Fibroblast of lung (primary cell): ENCODE measurements around the gene AGBL4. TPM values are rescaled to one million over a fixed set of nuclear protein-coding genes. Genes with fewer than 3 reads are reported as not detected.

ENCODE experiments used
- DNase-seq, 2 donors: peaks; one replicate each; pipeline versions ENCODE4 v3.0.0 to v3.0.0-alpha.2; 2010; ENCODE audit warnings: low read depth in 2 of 2
- H2AFZ ChIP-seq: 2 replicates; pipeline ENCODE4 v1.5.1; 2012; ENCODE audit warnings: low read length, control low read depth, inconsistent platforms
- H3K27ac ChIP-seq: 2 replicates; pipeline ENCODE4 v1.5.1; 2011; ENCODE audit warnings: low read length, control low read depth; ENCODE audit not compliant: insufficient read depth
- H3K27me3 ChIP-seq: 2 replicates; pipeline ENCODE4 v1.5.1; 2011; ENCODE audit warnings: mild to moderate bottlenecking, low read length; ENCODE audit not compliant: control insufficient read depth, insufficient read depth
- H3K36me3 ChIP-seq: 2 replicates; pipeline ENCODE4 v1.5.1; 2011; ENCODE audit warnings: low read length; ENCODE audit not compliant: control insufficient read depth, insufficient read depth
- H3K4me1 ChIP-seq: 2 replicates; pipeline ENCODE4 v1.5.1; 2011; ENCODE audit warnings: low read length; ENCODE audit not compliant: control insufficient read depth, insufficient read depth; ENCODE audit errors: extremely low read depth
- H3K4me2 ChIP-seq: 2 replicates; pipeline ENCODE4 v1.5.1; 2011; ENCODE audit warnings: low read length, control low read depth; ENCODE audit not compliant: insufficient read depth; ENCODE audit errors: extremely low read depth
- H3K4me3 ChIP-seq, 4 experiments: fragments of 200-600 bp in 1 of 4; sonication (generic) in 1 of 4; replicated peaks in 1 of 4; 2 replicates each; pipeline ENCODE4 v1.5.1; 2011 to 2016; ENCODE audit warnings: low read length in 4 of 4, low read depth in 3 of 4, mild to moderate bottlenecking in 3 of 4, control low read depth in 2 of 4, inconsistent platforms in 1 of 4, mixed read lengths in 1 of 4; ENCODE audit not compliant: insufficient read depth in 1 of 4; ENCODE audit errors: control extremely low read depth in 1 of 4
- H3K79me2 ChIP-seq: 2 replicates; pipeline ENCODE4 v1.5.1; 2012; ENCODE audit warnings: mild to moderate bottlenecking, low read length, inconsistent platforms; ENCODE audit not compliant: control insufficient read depth, insufficient read depth
- H3K9ac ChIP-seq: 2 replicates; pipeline ENCODE4 v1.5.1; 2011; ENCODE audit warnings: mild to moderate bottlenecking, low read length, control low read depth; ENCODE audit not compliant: insufficient read depth
- H3K9me3 ChIP-seq: 2 replicates; pipeline ENCODE4 v1.5.1; 2012; ENCODE audit warnings: low read depth, low read length; ENCODE audit not compliant: control insufficient read depth, insufficient read depth
- H4K20me1 ChIP-seq: 2 replicates; pipeline ENCODE4 v1.5.1; 2011; ENCODE audit warnings: low read length; ENCODE audit not compliant: control insufficient read depth, insufficient read depth; ENCODE audit errors: extremely low read depth
- CTCF ChIP-seq, 2 donors: IDR thresholded peaks in 1 of 2; conservative IDR thresholded peaks in 1 of 2; 1 replicate in 1 of 2; 2 replicates in 1 of 2; pipeline ENCODE4 v1.5.1; 2011 to 2012; ENCODE audit warnings: low read length in 2 of 2, control low read depth in 1 of 2, inconsistent platforms in 1 of 2, low read depth in 1 of 2, mild to moderate bottlenecking in 1 of 2
- EZH2 ChIP-seq: IDR thresholded peaks from 2 replicates; pipeline ENCODE4 v1.5.1; 2012; ENCODE audit warnings: low read length, control low read depth, mild to moderate bottlenecking; ENCODE audit errors: missing control alignments
- polyA plus RNA-seq, 2 donors: library from polyadenylated mRNA; depleted of rRNA in 1 of 2; stranded (reverse) in 1 of 2; unstranded in 1 of 2; fragments of >200 nt; gene quantifications; 2 replicates each; pipeline ENCODE4 v1.2.1, GENCODE V29; 2011 to 2012; ENCODE audit warnings: missing spikeins in 1 of 2
- total RNA-seq: library from RNA; depleted of rRNA; stranded (reverse); fragments of >200 nt; gene quantifications from 2 replicates; pipeline ENCODE4 v1.2.1, GENCODE V29; 2014

Gene AGBL4
- total and polyA plus RNA-seq, 2 donors (not counting 1 experiment from before 2014, with no cell fraction given), result not detected

- H3K4me1 ChIP-seq, result no peaks in the 10 kb centered on the region
- H3K79me2 ChIP-seq, result no peaks in the 10 kb centered on the region
- no peak overlapping the region for H3K9ac ChIP-seq
- no peaks in the 10 kb centered on the region for H3K27me3 ChIP-seq
- no peaks in the 10 kb centered on the region for H3K36me3 ChIP-seq
- no peak for DNase-seq
- H3K27ac ChIP-seq, result no peak overlapping the region
- H2AFZ ChIP-seq, result no peak overlapping the region
- no peak overlapping the region for H3K4me3 ChIP-seq
- H3K9me3 ChIP-seq, result no peaks in the 10 kb centered on the region
- no peak for TF ChIP-seq CTCF (conservative IDR thresholded peaks at IDR 0.05 in 1 of 2, IDR thresholded peaks at IDR 0.05 in 1 of 2; ENCODE audit: low read depth in 1 of 2, low read length in 2 of 2)
- TF ChIP-seq EZH2, result no peak
- no peak overlapping the region for H3K4me2 ChIP-seq
- H4K20me1 ChIP-seq, result no peaks in the 10 kb centered on the region
Observed at GRCh38 chr1:49340576-49340975, 683.2 kb downstream of the AGBL4 start.

GRCh38 chr1:49339043-49339442 is 684.7 kb downstream of the AGBL4 start:
- Histone ChIP-seq H3K9ac (no peak overlapping the region), H3K4me1 (no peaks in the 10 kb centered on the region), H3K27ac (no peak overlapping the region), H2AFZ (no peak overlapping the region), H4K20me1 (no peaks in the 10 kb centered on the region), H3K4me2 (no peak overlapping the region), H3K79me2 (no peaks in the 10 kb centered on the region), H3K9me3 (no peaks in the 10 kb centered on the region), H3K27me3 (no peaks in the 10 kb centered on the region), H3K4me3 (no peak overlapping the region), H3K36me3 (no peaks in the 10 kb centered on the region)
- TF ChIP-seq EZH2 (no peak), CTCF (conservative IDR thresholded peaks at IDR 0.05 in 1 of 2, IDR thresholded peaks at IDR 0.05 in 1 of 2; ENCODE audit: low read depth in 1 of 2, low read length in 2 of 2) (no peak)
- DNase-seq, result no peak

- Histone ChIP-seq H3K9me3 (no peaks in the 10 kb centered on the region), H2AFZ (no peak overlapping the region), H3K4me2 (no peak overlapping the region), H3K79me2 (no peaks in the 10 kb centered on the region), H3K36me3 (no peaks in the 10 kb centered on the region), H3K9ac (no peak overlapping the region), H4K20me1 (no peaks in the 10 kb centered on the region), H3K4me1 (no peaks in the 10 kb centered on the region), H3K4me3 (no peak overlapping the region), H3K27me3 (no peaks in the 10 kb centered on the region), H3K27ac (no peak overlapping the region)
- TF ChIP-seq CTCF (conservative IDR thresholded peaks at IDR 0.05 in 1 of 2, IDR thresholded peaks at IDR 0.05 in 1 of 2; ENCODE audit: low read depth in 1 of 2, low read length in 2 of 2) (no peak), EZH2 (no peak)
- DNase-seq, result no peak
Observed at GRCh38 chr1:49337251-49337650, 686.5 kb downstream of the AGBL4 start.
